Lung (tissue), 16 donors: Measurements from ENCODE around the gene AP4B1. TPM values are rescaled to one million over a fixed set of nuclear protein-coding genes. Genes with fewer than 3 reads are reported as not detected.

Source experiments
- ATAC-seq: fragments of 200-7000 bp; cut with Tn5 transposase; one replicate; pipeline ENCODE4 v1.9.1; 2020; ENCODE audit warnings: moderate number of reproducible peaks; ENCODE audit not compliant: insufficient read depth, low FRiP score
- DNase-seq, 3 donors: peaks; one replicate each; pipeline ENCODE4 v3.0.0-alpha.2; 2013 to 2017
- H3K27ac ChIP-seq, 2 donors: one replicate each; pipeline ENCODE4 v1.5.1; 2013; ENCODE audit warnings: mild to moderate bottlenecking in 2 of 2, moderate library complexity in 2 of 2, control low read depth in 1 of 2, inconsistent platforms in 1 of 2, low read depth in 1 of 2, low read length in 1 of 2
- H3K27me3 ChIP-seq, 3 donors: one replicate each; pipeline ENCODE4 v1.5.1; 2013; ENCODE audit warnings: low read length in 2 of 3; ENCODE audit not compliant: control insufficient read depth in 3 of 3, insufficient read depth in 3 of 3
- H3K36me3 ChIP-seq, 4 donors: one replicate each; pipeline ENCODE4 v1.5.1; 2013; ENCODE audit warnings: low read length in 4 of 4, mild to moderate bottlenecking in 1 of 4, moderate library complexity in 1 of 4; ENCODE audit not compliant: control insufficient read depth in 4 of 4, insufficient read depth in 4 of 4
- H3K4me1 ChIP-seq, 5 donors: one replicate each; pipeline ENCODE4 v1.5.1; 2013; ENCODE audit warnings: low read length in 5 of 5, mild to moderate bottlenecking in 2 of 5, moderate library complexity in 1 of 5; ENCODE audit not compliant: control insufficient read depth in 5 of 5, insufficient read depth in 5 of 5
- H3K4me3 ChIP-seq: one replicate; pipeline ENCODE4 v1.5.1; 2013; ENCODE audit warnings: mild to moderate bottlenecking, control low read depth, moderate library complexity
- H3K9ac ChIP-seq, 2 donors: one replicate each; pipeline ENCODE4 v1.5.1; 2013; ENCODE audit warnings: low read length in 2 of 2, control low read depth in 1 of 2; ENCODE audit not compliant: insufficient read depth in 1 of 2
- H3K9me3 ChIP-seq, 4 donors: one replicate each; pipeline ENCODE4 v1.5.1; 2013; ENCODE audit warnings: low read length in 3 of 4, mild to moderate bottlenecking in 1 of 4, moderate library complexity in 1 of 4; ENCODE audit not compliant: control insufficient read depth in 4 of 4, insufficient read depth in 3 of 4
- CTCF ChIP-seq: IDR thresholded peaks from 2 replicates; pipeline ENCODE4 v1.5.1; 2012; ENCODE audit warnings: mild to moderate bottlenecking; ENCODE audit errors: control extremely low read depth, extremely low read depth
- WGBS, 2 donors: extraction: QIAGEN DNeasy Blood & Tissue Kit; methylation state at CpG; one replicate each; pipeline ENCODE4 v1.1.7; 2013; 5-methylcytosine and 5-hydroxymethylcytosine counted together
- long read RNA-seq, 5 donors: transcript quantifications; one replicate each; lab custom pipeline, GENCODE V29; 2026
- polyA plus RNA-seq, 2 donors: library from polyadenylated mRNA; stranded (reverse); fragments of 200-250 nt; gene quantifications; one replicate each; pipeline ENCODE4 v1.2.1, GENCODE V29; 2013
- total RNA-seq, 2 donors: library from RNA; depleted of rRNA in 1 of 2; stranded (reverse); fragments of >200 nt in 1 of 2; gene quantifications; one replicate each; pipeline ENCODE4 v1.2.1, GENCODE V29; 2014 to 2021
- donor health status: control.
- donor health status: control.
- donor health status: Bipolar disorder and iron deficiency.
- donor health status: healthy.
- donor health status: DM: yes; HTN: yes; CAD: no.

AP4B1 gene
- total RNA-seq (10 to 100 TPM; 24.2 to 43.9 TPM), polyA plus RNA-seq (10 to 100 TPM; 12.8 to 13.5 TPM)
- long read RNA-seq, donor 1, partial matches to known transcripts: 11 of 12 reads
- long read RNA-seq, donor 1, other reads (novel, unspliced or antisense): 0 of 12 reads
- long read RNA-seq, donor 2, partial matches to known transcripts: 5 of 5 reads
- long read RNA-seq, donor 2, other reads (novel, unspliced or antisense): 0 of 5 reads
- long read RNA-seq, donor 3, partial matches to known transcripts: 0 of 1 reads
- long read RNA-seq, donor 3, other reads (novel, unspliced or antisense): 0 of 1 reads
- long read RNA-seq, donor 4, partial matches to known transcripts: 5 of 5 reads
- long read RNA-seq, donor 4, other reads (novel, unspliced or antisense): 0 of 5 reads
- long read RNA-seq, donor 5, partial matches to known transcripts: 5 of 10 reads
- long read RNA-seq, donor 5, other reads (novel, unspliced or antisense): 0 of 10 reads

DNA sequence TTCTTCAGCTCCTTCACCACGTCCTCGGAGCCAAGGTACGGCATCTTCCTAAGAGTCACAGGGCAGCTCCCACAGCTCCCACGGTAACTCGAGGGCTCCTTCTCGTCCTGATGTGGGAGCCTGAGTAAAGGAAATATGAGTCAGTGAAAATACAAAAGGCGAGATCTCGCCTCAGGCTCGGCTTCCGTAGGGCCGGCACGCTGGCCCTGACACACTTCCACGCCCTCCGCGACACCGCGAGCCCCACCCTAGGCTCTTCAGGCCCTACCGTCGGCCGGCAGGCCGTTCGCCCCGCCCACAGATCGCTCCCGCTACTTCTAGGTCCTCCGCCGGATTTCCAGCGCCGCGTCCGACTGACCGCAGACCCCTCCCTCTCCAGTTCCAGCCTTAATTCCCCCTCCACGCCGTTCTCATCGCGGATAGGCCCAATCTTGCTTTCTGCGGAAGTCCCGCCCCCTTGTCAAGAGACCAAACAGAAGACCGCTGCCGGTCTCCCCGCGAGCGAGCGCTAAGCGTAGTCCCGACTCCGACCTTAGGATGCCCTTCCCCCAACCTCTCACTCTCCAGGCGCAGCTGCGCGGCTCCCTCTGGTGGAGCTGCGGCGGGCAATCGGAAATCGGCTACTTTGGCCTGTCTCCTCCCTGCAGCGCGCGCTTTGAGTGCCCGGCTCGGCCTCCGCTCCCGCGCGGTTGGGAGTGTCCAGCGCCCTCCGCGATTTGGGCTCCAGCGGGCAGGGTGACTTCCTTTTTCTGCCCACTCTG lies at the start of gene AP4B1, which contains the start of gene DCLRE1B:
Gene AP4B1 (minus strand): TSS at position 126 of the 761 bp plus-strand sequence. CDS start 82 bp downstream, at position 44.
Gene DCLRE1B (plus strand): TSS at position 653 of the 761 bp plus-strand sequence. CDS start 261 bp downstream, outside the sequence.
- ATAC-seq: peak; percentile 96
- WGBS, 2 donors: 0 to 1% methylated on average over 67 of the region's 67 CpGs
- DNase-seq: peak; percentile 100

GRCh38 chr1:113951719-113952118 lies 47.1 kb upstream of the AP4B1 start:
- TF ChIP-seq CTCF: no peak
- 94 to 100% methylated on average over 2 of the region's 2 CpGs for WGBS, 2 donors
- Histone ChIP-seq H3K27ac (no peak overlapping the region), H3K4me1 (peaks cover 3 to 20% (median 11%) of the 10 kb centered on the region in 5 donors), H3K27me3 (no peaks in the 10 kb centered on the region), H3K36me3 (peaks cover 2 to 16% (median 5%) of the 10 kb centered on the region in 4 donors), H3K9me3 (no peaks in the 10 kb centered on the region), H3K4me3 (no peak overlapping the region), H3K9ac (no peak overlapping the region)
- ATAC-seq (no peak), DNase-seq (no peak)

More for the DNA sequence above, at the start of gene AP4B1, which contains the start of gene DCLRE1B:
- Histone ChIP-seq H3K9me3 (no peaks in the 10 kb centered on the region), H3K4me3 (peak within 1 kb of the TSS; percentile 74), H3K4me1 (peaks cover 3 to 11% (median 4%) of the 10 kb centered on the region in 5 donors), H3K27ac (peak within 1 kb of the TSS; percentile 51 to 97), H3K9ac (peak within 1 kb of the TSS; percentile 91 to 94), H3K36me3 (peaks cover under 1 to 22% (median 12%) of the 10 kb centered on the region in 4 donors), H3K27me3 (no peaks in the 10 kb centered on the region)
- peak; percentile 90 for TF ChIP-seq CTCF

DNA sequence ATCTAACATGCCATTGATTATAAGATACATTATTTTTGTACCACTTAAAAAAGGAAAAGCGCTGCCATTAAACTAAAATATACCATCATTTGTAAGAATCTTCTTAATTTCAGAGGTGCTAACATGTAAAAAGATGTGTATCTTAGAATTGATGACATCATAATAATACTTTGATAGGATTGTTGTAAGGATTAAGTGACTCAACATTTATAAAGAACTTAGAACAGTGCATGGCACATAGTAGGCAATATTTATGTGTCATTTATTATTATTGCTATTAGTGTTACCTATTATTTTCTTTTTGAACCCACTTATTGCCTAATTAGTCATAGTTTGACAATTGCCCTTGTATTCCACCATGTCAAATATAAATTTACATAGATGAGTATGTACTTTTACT lies 46.3 kb upstream of the AP4B1 start:
- no peak overlapping the region for H3K9ac ChIP-seq
- 97 to 100% methylated on average over 1 of the region's 1 CpG for WGBS, 2 donors

More for the DNA sequence above, 46.3 kb upstream of the AP4B1 start:
- Histone ChIP-seq H3K4me3 (no peak overlapping the region), H3K36me3 (peaks cover 2 to 11% (median 2%) of the 10 kb centered on the region in 4 donors), H3K9me3 (no peaks in the 10 kb centered on the region), H3K4me1 (peaks cover 5 to 28% (median 13%) of the 10 kb centered on the region in 5 donors), H3K27me3 (no peaks in the 10 kb centered on the region), H3K27ac (no peak overlapping the region)
- ATAC-seq: no peak
- no peak for TF ChIP-seq CTCF
- no peak for DNase-seq
